ENCODE results near the gene GPR68.

DNA sequence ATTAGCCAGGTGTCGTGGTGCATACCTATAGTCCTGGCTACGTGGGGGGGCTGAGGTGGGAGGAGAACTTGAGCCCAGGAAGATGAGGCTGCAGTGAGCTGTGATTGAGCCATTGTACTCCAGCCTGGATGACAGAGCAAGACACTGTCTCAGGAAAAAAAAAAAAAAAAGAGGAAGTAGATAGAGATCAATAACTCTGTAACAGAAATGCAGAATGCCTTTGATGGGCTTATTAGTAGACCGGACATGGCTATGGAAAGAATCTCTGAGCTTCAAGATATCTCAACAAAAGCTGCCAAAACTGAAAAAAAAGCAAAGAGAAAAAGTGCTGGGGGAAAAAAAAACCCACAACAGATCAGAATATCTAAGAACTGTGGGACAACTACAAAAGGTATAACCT is 37.5 kb downstream of the GPR68 start:
- TF ChIP-seq, protein P1, sequence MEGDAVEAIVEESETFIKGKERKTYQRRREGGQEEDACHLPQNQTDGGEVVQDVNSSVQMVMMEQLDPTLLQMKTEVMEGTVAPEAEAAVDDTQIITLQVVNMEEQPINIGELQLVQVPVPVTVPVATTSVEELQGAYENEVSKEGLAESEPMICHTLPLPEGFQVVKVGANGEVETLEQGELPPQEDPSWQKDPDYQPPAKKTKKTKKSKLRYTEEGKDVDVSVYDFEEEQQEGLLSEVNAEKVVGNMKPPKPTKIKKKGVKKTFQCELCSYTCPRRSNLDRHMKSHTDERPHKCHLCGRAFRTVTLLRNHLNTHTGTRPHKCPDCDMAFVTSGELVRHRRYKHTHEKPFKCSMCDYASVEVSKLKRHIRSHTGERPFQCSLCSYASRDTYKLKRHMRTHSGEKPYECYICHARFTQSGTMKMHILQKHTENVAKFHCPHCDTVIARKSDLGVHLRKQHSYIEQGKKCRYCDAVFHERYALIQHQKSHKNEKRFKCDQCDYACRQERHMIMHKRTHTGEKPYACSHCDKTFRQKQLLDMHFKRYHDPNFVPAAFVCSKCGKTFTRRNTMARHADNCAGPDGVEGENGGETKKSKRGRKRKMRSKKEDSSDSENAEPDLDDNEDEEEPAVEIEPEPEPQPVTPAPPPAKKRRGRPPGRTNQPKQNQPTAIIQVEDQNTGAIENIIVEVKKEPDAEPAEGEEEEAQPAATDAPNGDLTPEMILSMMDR (conservative IDR thresholded peaks at IDR 0.05; ENCODE audit: low read depth, low read length): no peak
- no peak for TF ChIP-seq CEBPB (IDR thresholded peaks at IDR 0.05; ENCODE audit: low read depth, low read length)
- TF ChIP-seq RAD21 (IDR thresholded peaks at IDR 0.05; ENCODE audit: low read length): no peak

Measured in IMR-90 (cell line).